ENCODE measurements around the gene ENPEP.

DNA sequence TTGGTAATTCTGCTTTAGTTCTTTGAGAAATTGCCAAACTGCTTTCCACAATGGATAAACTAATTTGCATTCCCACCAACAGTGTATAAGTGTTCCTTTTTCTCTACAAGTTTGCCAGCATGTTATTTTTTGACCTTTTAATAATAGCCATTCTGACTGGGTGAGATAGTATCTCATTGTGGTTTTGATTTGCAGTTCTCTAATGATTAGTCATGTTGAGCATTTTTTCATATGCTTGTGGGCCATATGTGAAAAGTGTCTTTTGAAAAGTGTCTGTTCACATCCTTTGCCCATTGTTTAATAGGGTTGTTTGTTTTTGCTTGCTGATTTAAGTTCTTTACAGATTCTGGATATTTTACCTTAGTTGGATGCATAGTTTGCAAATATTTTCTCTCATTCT lies 25.9 kb downstream of the ENPEP start:
- no peak for TF ChIP-seq POLR2A (IDR thresholded peaks at IDR 0.05)
- TF ChIP-seq, protein P1, sequence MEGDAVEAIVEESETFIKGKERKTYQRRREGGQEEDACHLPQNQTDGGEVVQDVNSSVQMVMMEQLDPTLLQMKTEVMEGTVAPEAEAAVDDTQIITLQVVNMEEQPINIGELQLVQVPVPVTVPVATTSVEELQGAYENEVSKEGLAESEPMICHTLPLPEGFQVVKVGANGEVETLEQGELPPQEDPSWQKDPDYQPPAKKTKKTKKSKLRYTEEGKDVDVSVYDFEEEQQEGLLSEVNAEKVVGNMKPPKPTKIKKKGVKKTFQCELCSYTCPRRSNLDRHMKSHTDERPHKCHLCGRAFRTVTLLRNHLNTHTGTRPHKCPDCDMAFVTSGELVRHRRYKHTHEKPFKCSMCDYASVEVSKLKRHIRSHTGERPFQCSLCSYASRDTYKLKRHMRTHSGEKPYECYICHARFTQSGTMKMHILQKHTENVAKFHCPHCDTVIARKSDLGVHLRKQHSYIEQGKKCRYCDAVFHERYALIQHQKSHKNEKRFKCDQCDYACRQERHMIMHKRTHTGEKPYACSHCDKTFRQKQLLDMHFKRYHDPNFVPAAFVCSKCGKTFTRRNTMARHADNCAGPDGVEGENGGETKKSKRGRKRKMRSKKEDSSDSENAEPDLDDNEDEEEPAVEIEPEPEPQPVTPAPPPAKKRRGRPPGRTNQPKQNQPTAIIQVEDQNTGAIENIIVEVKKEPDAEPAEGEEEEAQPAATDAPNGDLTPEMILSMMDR (IDR thresholded peaks at IDR 0.05): no peak
- no peak for TF ChIP-seq EP300 (IDR thresholded peaks at IDR 0.05; ENCODE audit: low read depth)

Measured in transverse colon (tissue), 3 donors.